Measurements from ENCODE around the gene MYO7A. TPM values are rescaled to one million over a fixed set of nuclear protein-coding genes. Genes with fewer than 3 reads are reported as not detected.

MYO7A gene
- total RNA-seq, 4 donors from 2014 or later: 3.8 to 8.7 (median 5.7) TPM

DNA sequence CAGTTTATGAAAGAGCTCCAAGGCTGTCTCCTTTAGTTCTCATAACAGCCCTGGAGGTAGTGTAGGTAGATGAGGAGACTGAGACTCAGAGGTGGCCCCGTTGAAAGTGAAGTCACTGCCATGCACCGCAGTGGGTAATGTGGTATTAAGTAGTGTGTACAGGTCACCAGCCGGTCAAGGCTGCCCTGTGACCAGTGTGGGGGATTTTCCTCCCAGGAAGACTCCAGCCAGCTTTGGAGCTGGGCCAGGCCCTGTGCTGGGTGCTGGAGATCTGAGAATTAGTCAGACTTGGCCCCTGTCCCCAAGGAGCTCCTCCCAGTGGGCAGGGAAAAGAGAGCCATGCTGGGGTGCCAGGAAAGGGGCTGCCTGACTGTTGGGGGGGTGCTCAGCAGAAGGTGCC is 20.1 kb upstream of the MYO7A start:
- 22% methylated on average over 3 of the region's 3 CpGs for WGBS, 2 donors
- peaks cover 0 to 7% of the 10 kb centered on the region in 2 donors for H3K4me1 ChIP-seq
- DNase-seq: peak; percentile 66 to 73

GRCh38 chr11:77108436-77108835 is 19.6 kb upstream of the MYO7A start:
- Histone ChIP-seq H3K9me3 (no peaks in the 10 kb centered on the region), H3K36me3 (no peaks in the 10 kb centered on the region), H3K4me3 (replicated peaks in 1 of 3) (no peak overlapping the region), H3K27me3 (no peaks in the 10 kb centered on the region), H3K4me1 (peaks cover 0 to 7% of the 10 kb centered on the region in 2 donors), H3K27ac (no peak overlapping the region)
- TF ChIP-seq, protein P1, sequence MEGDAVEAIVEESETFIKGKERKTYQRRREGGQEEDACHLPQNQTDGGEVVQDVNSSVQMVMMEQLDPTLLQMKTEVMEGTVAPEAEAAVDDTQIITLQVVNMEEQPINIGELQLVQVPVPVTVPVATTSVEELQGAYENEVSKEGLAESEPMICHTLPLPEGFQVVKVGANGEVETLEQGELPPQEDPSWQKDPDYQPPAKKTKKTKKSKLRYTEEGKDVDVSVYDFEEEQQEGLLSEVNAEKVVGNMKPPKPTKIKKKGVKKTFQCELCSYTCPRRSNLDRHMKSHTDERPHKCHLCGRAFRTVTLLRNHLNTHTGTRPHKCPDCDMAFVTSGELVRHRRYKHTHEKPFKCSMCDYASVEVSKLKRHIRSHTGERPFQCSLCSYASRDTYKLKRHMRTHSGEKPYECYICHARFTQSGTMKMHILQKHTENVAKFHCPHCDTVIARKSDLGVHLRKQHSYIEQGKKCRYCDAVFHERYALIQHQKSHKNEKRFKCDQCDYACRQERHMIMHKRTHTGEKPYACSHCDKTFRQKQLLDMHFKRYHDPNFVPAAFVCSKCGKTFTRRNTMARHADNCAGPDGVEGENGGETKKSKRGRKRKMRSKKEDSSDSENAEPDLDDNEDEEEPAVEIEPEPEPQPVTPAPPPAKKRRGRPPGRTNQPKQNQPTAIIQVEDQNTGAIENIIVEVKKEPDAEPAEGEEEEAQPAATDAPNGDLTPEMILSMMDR (IDR thresholded peaks at IDR 0.05): no peak
- no peak for TF ChIP-seq POLR2A (IDR thresholded peaks at IDR 0.05)
- 90 to 92% methylated on average over 9 of the region's 9 CpGs for WGBS, 2 donors
- intact Hi-C loops (cut with DNase I): no loop called here
- no peak for DNase-seq

More for the DNA sequence above, 20.1 kb upstream of the MYO7A start:
- Histone ChIP-seq H3K27ac (no peak overlapping the region), H3K27me3 (no peaks in the 10 kb centered on the region), H3K4me3 (replicated peaks in 1 of 3) (no peak overlapping the region), H3K9me3 (no peaks in the 10 kb centered on the region), H3K36me3 (no peaks in the 10 kb centered on the region)
- TF ChIP-seq POLR2A (IDR thresholded peaks at IDR 0.05): no peak
- TF ChIP-seq, protein P1 (IDR thresholded peaks at IDR 0.05): no peak
- intact Hi-C loops (cut with DNase I): no loop called here

- H3K4me1 ChIP-seq: peaks cover 0 to 7% of the 10 kb centered on the region in 2 donors
- no peak overlapping the region for H3K27ac ChIP-seq
- H3K4me3 ChIP-seq (replicated peaks in 1 of 3): no peak overlapping the region
- intact Hi-C loops (cut with DNase I): no loop called here
- TF ChIP-seq POLR2A (IDR thresholded peaks at IDR 0.05): no peak
- TF ChIP-seq, protein P1 (IDR thresholded peaks at IDR 0.05): no peak
- DNase-seq: no peak
- H3K36me3 ChIP-seq: no peaks in the 10 kb centered on the region
- 62 to 77% methylated on average over 11 of the region's 11 CpGs for WGBS, 2 donors
- H3K9me3 ChIP-seq: no peaks in the 10 kb centered on the region
- H3K27me3 ChIP-seq: no peaks in the 10 kb centered on the region
These were observed 18.6 kb upstream of the MYO7A start for GRCh38 chr11:77109236-77110019.

DNA sequence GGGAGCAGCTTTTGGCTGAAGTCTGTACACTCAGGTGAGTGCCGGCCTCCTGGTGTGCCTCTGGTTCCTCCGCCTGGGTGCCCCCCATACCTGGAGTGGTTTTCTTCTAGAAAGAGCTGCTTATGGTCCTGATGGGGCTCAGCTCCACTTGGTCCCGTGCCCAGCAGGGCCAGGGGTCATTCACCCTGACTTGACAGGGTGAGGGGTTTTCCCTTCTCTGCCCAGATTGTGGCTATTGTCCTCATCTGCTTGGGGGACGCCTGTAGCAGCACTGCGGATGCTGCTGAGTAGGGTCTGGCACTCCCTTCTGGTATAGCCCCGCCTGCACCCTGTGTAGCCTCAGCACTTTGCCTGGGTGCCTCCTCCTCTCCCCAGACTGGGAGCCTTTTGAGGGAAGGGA is 17.2 kb upstream of the MYO7A start:
- no peaks in the 10 kb centered on the region for H3K36me3 ChIP-seq
- TF ChIP-seq, protein P1 (IDR thresholded peaks at IDR 0.05): no peak
- no peak for TF ChIP-seq POLR2A (IDR thresholded peaks at IDR 0.05)
- H3K27me3 ChIP-seq: no peaks in the 10 kb centered on the region
- no peaks in the 10 kb centered on the region for H3K9me3 ChIP-seq
- DNase-seq: no peak
- no peak overlapping the region for H3K27ac ChIP-seq
- no peak overlapping the region for H3K4me3 ChIP-seq (replicated peaks in 1 of 3)
- intact Hi-C loops (cut with DNase I): no loop called here
- WGBS, 2 donors: 92 to 98% methylated on average over 5 to 6 of the region's 6 CpGs
- H3K4me1 ChIP-seq: peaks cover 0 to 7% of the 10 kb centered on the region in 2 donors

DNA sequence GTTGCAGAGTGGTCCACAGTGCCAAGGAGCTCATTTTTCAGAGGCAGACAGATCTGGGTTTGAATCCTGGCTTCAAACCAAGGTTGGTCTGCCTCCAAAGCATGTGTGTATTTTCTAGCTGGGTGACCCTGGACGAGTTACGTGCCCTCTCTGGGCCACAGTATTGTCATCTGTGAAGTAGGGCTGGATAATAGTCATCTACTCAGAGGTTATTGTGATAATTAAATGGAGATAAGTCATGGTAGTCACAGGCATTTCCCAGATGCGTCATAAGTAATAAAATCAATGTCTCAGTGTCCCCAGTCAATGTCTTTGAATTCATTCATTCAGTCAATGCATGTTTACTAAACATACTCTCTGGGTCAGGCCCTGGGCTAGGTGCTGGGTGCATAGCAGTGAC is 16.8 kb upstream of the MYO7A start:
- H3K27me3 ChIP-seq: no peaks in the 10 kb centered on the region
- 76 to 95% methylated on average over 3 of the region's 3 CpGs for WGBS, 2 donors
- no peaks in the 10 kb centered on the region for H3K36me3 ChIP-seq
- TF ChIP-seq POLR2A (IDR thresholded peaks at IDR 0.05): no peak
- TF ChIP-seq, protein P1 (IDR thresholded peaks at IDR 0.05): no peak
- H3K27ac ChIP-seq: no peak overlapping the region
- intact Hi-C loops (cut with DNase I): no loop called here
- peaks cover 0 to 7% of the 10 kb centered on the region in 2 donors for H3K4me1 ChIP-seq
- no peaks in the 10 kb centered on the region for H3K9me3 ChIP-seq
- DNase-seq: no peak
- H3K4me3 ChIP-seq (replicated peaks in 1 of 3): no peak overlapping the region

All from thyroid gland (tissue), 4 donors.